Spleen (tissue), 11 donors: Measurements from ENCODE around the gene DENND1C. TPM values are rescaled to one million over a fixed set of nuclear protein-coding genes. Genes with fewer than 3 reads are reported as not detected.

Source experiments
- DNase-seq: peaks from one replicate; pipeline ENCODE4 v3.0.0-alpha.2; 2020
- H3K27ac ChIP-seq, 8 donors: fragments of 200-600 bp; sonication (generic) in 7 of 8; 1 replicate in 4 of 8; 2 replicates in 4 of 8; pipeline versions ENCODE4 v1.5.0 to v1.8.0; 2016 to 2021; ENCODE audit warnings: inconsistent platforms in 4 of 8, mild to moderate bottlenecking in 4 of 8, moderate library complexity in 1 of 8
- H3K27me3 ChIP-seq, 7 donors: fragments of 200-600 bp; sonication (generic) in 6 of 7; replicated peaks in 1 of 7; 1 replicate in 4 of 7; 2 replicates in 3 of 7; pipeline versions ENCODE4 v1.5.0 to v1.8.0; 2016 to 2021; ENCODE audit warnings: inconsistent platforms in 3 of 7, mild to moderate bottlenecking in 1 of 7
- H3K36me3 ChIP-seq, 6 donors: fragments of 200-600 bp; sonication (generic) in 5 of 6; 1 replicate in 4 of 6; 2 replicates in 2 of 6; pipeline versions ENCODE4 v1.5.0 to v1.8.0; 2016 to 2021; ENCODE audit warnings: inconsistent platforms in 2 of 6
- H3K4me1 ChIP-seq, 6 donors: fragments of 200-600 bp; sonication (generic) in 5 of 6; 1 replicate in 3 of 6; 2 replicates in 3 of 6; pipeline versions ENCODE4 v1.5.0 to v1.8.0; 2016 to 2021; ENCODE audit warnings: inconsistent platforms in 3 of 6
- H3K4me3 ChIP-seq, 8 donors: fragments of 200-600 bp; sonication (generic) in 7 of 8; 1 replicate in 4 of 8; 2 replicates in 4 of 8; pipeline versions ENCODE4 v1.5.0 to v1.8.0; 2016 to 2021; ENCODE audit warnings: inconsistent platforms in 4 of 8, mild to moderate bottlenecking in 4 of 8, moderate library complexity in 2 of 8
- H3K9me3 ChIP-seq, 8 donors: fragments of 200-600 bp; sonication (generic) in 7 of 8; 1 replicate in 4 of 8; 2 replicates in 4 of 8; pipeline versions ENCODE4 v1.5.0 to v1.8.0; 2016 to 2021; ENCODE audit warnings: inconsistent platforms in 4 of 8
- POLR2A ChIP-seq, 3 donors: fragments of 450-650 bp; IDR thresholded peaks; one replicate each; pipeline ENCODE4 v1.5.1; 2017; ENCODE audit warnings: antibody characterized with exemption in 3 of 3, mild to moderate bottlenecking in 1 of 3
- POLR2AphosphoS5 ChIP-seq, 3 donors: sonication (generic); formaldehyde crosslinking; IDR thresholded peaks; one replicate each; pipeline ENCODE4 v1.5.1; 2017; ENCODE audit warnings: antibody characterized with exemption in 3 of 3
- WGBS, 5 donors: extraction: QIAGEN DNeasy Blood & Tissue Kit in 3 of 5; methylation state at CpG; one replicate each; pipeline versions ENCODE4 v1.1.5 to v1.1.7; 2013 to 2018; 5-methylcytosine and 5-hydroxymethylcytosine counted together
- intact Hi-C: fragments of 100-400 bp; cut with DNase I; formaldehyde crosslinking; loops from one replicate; pipeline ENCODE4 v1.15.0; 2023; ENCODE audit warnings: low total_unique reads
- polyA plus RNA-seq, 3 donors: library from polyadenylated mRNA; stranded (reverse); fragments of 200-250 nt; gene quantifications; one replicate each; pipeline ENCODE4 v1.2.1, GENCODE V29; 2013
- total RNA-seq, 7 donors: library from RNA; depleted of rRNA in 3 of 7; stranded (reverse); fragments of >200 nt in 3 of 7; fragmentation: NEBNext Ultra II Directional in 4 of 7; extraction: Animal tissue kit (Norgen Biotek cat#: 25700) in 4 of 7; gene quantifications; one replicate each; pipeline versions ENCODE4 v1.1.0 to v1.2.1, GENCODE V29; 2016 to 2021
- TF ChIP-seq, protein P1 (sequence below), 11 experiments: fragments of 200-600 bp in 7 of 11; fragments of 450-650 bp in 4 of 11; sonication (generic) in 4 of 11; IDR thresholded peaks in 8 of 11; conservative IDR thresholded peaks in 3 of 11; 1 replicate in 7 of 11; 2 replicates in 4 of 11; pipeline versions ENCODE4 v1.4.0 to v1.8.0; 2016 to 2021; ENCODE audit warnings: antibody characterized with exemption in 11 of 11, inconsistent platforms in 4 of 11, mild to moderate bottlenecking in 1 of 11
- donor health status: healthy with polysubstance abuse.
- donor health status: DM: no; HTN: no; CAD: no; lungs with moderate emphysema.
- donor health status: DM: no; HTN: no; CAD: no.
- donor health status: Bipolar disorder and iron deficiency.
- donor health status: healthy.
- donor health status: DM: no; HTN: no; CAD: no.
- donor health status: DM: yes; HTN: yes; CAD: no.

The DENND1C gene
- total and polyA plus RNA-seq, 10 donors: 36.8 to 70.9 (median 61.1) TPM

DNA sequence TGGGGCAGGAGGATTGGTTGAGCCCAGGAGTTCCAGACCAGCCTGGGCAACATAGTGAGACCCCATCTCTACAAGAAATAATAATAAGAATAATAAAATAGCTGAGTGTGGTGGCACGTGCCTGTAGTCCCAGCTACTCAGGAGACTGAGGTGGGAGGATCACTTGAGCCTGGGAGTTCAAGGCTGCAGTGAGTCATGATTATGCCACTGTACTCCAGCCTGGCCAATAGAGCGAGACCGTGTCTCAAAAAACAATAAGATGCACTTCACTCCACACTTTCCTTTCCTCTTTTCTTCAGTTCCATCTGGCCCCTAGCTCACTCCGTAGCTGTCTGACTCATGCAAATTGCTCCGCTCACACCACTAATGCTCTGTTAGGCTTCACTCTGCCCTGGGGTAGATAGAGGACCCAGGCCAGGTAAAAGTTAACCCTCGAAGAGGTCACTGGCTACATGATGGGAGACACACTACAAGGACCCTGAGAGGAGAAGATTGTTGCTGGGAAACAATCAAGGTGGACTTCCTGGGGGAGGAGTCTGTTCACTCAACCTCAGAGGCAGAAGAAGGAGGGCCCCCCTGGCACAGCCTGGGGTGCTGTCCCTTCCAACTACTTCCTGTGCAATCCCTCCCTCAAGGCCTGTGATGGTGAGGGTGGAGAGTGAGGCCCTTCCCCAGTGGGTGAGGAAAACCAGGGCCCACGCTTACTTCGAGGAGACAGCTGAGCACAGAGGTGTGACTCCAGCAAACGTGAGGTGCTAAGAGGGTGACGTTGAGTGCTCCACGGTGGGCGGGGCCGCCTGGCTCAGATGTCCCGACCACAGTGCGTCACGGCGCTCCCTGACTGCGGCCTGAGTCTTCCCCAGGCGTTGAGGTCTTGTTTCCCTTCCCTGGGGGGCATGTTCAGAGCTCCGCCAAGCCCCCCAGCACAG, 40.4 kb upstream of the DENND1C start:
- Histone ChIP-seq H3K4me1 (peaks cover 14 to 65% (median 43%) of the 10 kb centered on the region in 6 donors), H3K9me3 (no peaks in the 10 kb centered on the region), H3K27me3 (no peaks in the 10 kb centered on the region), H3K36me3 (no peaks in the 10 kb centered on the region), H3K27ac (peak overlapping the region in 7 of 8 donors; percentile 64 to 87 (median 73)), H3K4me3 (peak overlapping the region in 1 of 8 donors; percentile 49)
- intact Hi-C loops: no loop called here
- TF ChIP-seq POLR2A (IDR thresholded peaks at IDR 0.05) (no peak), POLR2AphosphoS5 (IDR thresholded peaks at IDR 0.05) (peak; percentile 64 to 75 (median 66))
- 49 to 55% (median 52%) methylated on average over 10 to 20 of the region's 20 CpGs for WGBS, 5 donors
- peak; percentile 92 for DNase-seq

DNA sequence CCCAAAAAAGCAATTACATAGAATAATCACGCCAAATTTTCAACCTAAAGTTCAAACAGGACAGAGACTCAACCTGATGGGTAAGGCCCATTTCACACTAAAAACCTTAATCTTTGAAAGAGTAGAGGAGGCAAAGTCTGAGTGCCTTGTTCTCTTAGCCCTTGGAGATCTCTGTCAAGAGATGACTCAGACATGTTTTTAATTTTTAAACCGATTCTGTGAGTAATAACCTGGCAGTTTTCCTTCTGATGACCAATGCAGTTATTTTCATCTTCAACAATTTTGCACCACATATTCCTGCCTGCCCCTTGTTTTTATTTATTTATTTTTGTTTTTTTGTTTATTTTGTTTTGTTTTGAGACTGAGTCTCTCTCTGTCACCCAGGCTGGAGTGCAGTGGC, 37.7 kb upstream of the DENND1C start:
- TF ChIP-seq, protein P1, sequence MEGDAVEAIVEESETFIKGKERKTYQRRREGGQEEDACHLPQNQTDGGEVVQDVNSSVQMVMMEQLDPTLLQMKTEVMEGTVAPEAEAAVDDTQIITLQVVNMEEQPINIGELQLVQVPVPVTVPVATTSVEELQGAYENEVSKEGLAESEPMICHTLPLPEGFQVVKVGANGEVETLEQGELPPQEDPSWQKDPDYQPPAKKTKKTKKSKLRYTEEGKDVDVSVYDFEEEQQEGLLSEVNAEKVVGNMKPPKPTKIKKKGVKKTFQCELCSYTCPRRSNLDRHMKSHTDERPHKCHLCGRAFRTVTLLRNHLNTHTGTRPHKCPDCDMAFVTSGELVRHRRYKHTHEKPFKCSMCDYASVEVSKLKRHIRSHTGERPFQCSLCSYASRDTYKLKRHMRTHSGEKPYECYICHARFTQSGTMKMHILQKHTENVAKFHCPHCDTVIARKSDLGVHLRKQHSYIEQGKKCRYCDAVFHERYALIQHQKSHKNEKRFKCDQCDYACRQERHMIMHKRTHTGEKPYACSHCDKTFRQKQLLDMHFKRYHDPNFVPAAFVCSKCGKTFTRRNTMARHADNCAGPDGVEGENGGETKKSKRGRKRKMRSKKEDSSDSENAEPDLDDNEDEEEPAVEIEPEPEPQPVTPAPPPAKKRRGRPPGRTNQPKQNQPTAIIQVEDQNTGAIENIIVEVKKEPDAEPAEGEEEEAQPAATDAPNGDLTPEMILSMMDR (IDR thresholded peaks at IDR 0.05 in 8 of 11, conservative IDR thresholded peaks at IDR 0.05 in 3 of 11): no peak
- no peak for TF ChIP-seq POLR2AphosphoS5 (IDR thresholded peaks at IDR 0.05)
- no peak for TF ChIP-seq POLR2A (IDR thresholded peaks at IDR 0.05)
- Histone ChIP-seq H3K4me1 (peaks cover 16 to 76% (median 49%) of the 10 kb centered on the region in 6 donors), H3K4me3 (no peak overlapping the region), H3K27me3 (no peaks in the 10 kb centered on the region), H3K36me3 (no peaks in the 10 kb centered on the region), H3K9me3 (no peaks in the 10 kb centered on the region), H3K27ac (peak overlapping the region in 2 of 8 donors; percentile 68 to 76)
- WGBS, 5 donors: 49 to 73% (median 54%) methylated on average over 2 of the region's 2 CpGs
- intact Hi-C loops: loop anchor here (5.0 to 10.0 kb wide), 2 partner anchors 226 to 343 kb away; no protein-coding TSS in a partner anchor
- DNase-seq: no peak

DNA sequence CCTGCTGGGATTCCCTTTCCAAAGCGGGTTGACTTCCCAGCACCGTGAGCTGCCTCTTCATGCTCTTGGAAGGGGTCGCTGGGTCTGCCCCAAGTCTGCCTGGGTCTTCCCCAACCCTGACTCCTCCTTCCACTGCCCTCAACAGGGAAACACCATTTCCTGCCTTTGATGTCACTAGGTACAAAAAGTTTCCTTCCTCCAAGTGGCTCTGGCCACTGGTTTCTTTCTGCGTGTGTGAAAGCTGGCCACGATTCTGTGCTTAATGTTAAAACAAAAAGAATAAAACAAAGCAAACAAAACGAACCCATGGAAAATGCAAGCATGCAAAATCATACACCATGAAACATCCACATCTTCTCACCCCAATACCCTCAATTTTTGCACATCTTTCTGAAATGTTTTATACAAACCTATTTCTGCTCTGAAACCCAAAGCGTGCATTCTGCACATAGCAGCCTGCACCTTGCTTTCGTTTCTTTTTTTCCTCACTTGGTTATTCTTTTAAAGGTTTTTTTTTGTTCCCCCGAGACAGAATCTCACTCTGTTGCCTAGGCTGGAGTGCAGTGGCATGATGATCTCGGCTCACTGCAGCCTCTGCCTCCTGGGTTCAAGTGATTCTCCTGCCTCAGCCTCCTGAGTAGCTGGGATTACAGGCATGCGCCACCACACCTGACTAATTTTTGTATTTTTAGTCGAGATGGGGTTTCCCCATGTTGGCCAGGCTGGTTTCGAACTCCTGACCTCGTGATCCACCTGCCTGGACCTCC, 36.7 kb upstream of the DENND1C start:
- 26 to 33% (median 28%) methylated on average over 14 of the region's 14 CpGs for WGBS, 5 donors
- DNase-seq: no peak
- Histone ChIP-seq H3K4me3 (peak overlapping the region in 2 of 8 donors; percentile 20 to 45), H3K27ac (peak overlapping the region in 7 of 8 donors; percentile 15 to 76 (median 57)), H3K36me3 (no peaks in the 10 kb centered on the region), H3K4me1 (peaks cover 16 to 70% (median 47%) of the 10 kb centered on the region in 6 donors), H3K27me3 (no peaks in the 10 kb centered on the region), H3K9me3 (no peaks in the 10 kb centered on the region)
- intact Hi-C loops: loop anchor here (5.0 to 10.0 kb wide), 2 partner anchors 226 to 344 kb away; no protein-coding TSS in a partner anchor
- TF ChIP-seq, protein P1 (IDR thresholded peaks at IDR 0.05 in 8 of 11, conservative IDR thresholded peaks at IDR 0.05 in 3 of 11): no peak
- TF ChIP-seq POLR2AphosphoS5 (IDR thresholded peaks at IDR 0.05): peak in 1 of 3 donors; percentile 42
- no peak for TF ChIP-seq POLR2A (IDR thresholded peaks at IDR 0.05)

DNA sequence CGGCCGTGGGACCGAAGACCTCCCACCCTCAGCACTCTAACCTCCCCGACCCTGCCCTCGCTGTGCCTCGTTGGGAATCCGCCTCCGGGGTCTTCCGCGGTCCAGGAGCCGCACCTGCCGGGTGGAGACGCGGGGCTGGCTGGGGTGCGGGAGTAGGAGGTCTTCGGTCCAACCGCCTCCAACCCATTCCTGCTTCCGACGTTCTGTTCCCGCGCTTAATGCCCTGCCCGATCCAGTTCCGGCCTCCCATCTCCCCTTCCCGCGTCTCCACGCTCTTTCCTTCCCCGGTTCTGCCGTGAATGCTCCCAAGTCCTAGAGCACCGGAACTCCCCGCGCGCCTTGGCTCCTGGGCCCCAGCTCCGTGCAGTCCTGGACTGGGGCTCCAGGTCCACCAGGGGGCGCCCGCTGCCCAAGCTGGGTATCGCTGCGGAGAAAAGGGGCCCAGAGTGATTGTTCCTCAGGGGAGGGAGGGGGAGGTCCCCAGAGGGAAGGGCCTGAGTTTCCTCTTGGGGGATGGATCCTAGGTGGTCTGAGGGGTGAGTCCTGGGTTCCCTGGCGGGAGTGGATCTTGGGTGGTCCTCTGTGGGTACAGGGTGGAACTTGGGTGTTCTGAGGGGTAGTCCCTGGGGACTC, 35.2 kb upstream of the DENND1C start:
- H3K4me1 ChIP-seq: peaks cover 16 to 60% (median 36%) of the 10 kb centered on the region in 6 donors
- WGBS, 5 donors: 0 to 1% (median 0%) methylated on average over 27 to 38 of the region's 38 CpGs
- peak overlapping the region; percentile 73 to 92 (median 87) for H3K27ac ChIP-seq
- H3K4me3 ChIP-seq: peak overlapping the region; percentile 55 to 86 (median 65)
- TF ChIP-seq POLR2AphosphoS5 (IDR thresholded peaks at IDR 0.05) (peak; percentile 37 to 77 (median 58)), POLR2A (IDR thresholded peaks at IDR 0.05) (no peak)
- TF ChIP-seq, protein P1 (IDR thresholded peaks at IDR 0.05 in 8 of 11, conservative IDR thresholded peaks at IDR 0.05 in 3 of 11): peak; percentile 94 to 99 (median 98)
- DNase-seq: peak; percentile 98
- intact Hi-C loops: loop anchor here (5.0 to 10.0 kb wide), 2 partner anchors 228 to 346 kb away; no protein-coding TSS in a partner anchor
- no peaks in the 10 kb centered on the region for H3K9me3 ChIP-seq
- no peaks in the 10 kb centered on the region for H3K27me3 ChIP-seq
- no peaks in the 10 kb centered on the region for H3K36me3 ChIP-seq
